Activated CD4-positive, alpha-beta T cell treated with anti-CD3 and anti-CD28 coated beads, Interleukin-2, amount 50 U/mL, for 4 hours (primary cell): ENCODE data around the gene HPS5.

Source experiments
- DNase-seq, 2 experiments: peaks; one replicate each; pipeline ENCODE4 v3.0.0-alpha.2; 2020

HPS5 gene

GRCh38 chr11:18320617-18321016 is 1.3 kb downstream of the HPS5 start:
- no peak for DNase-seq

GRCh38 chr11:18319914-18320313 is 2.0 kb downstream of the HPS5 start:
- DNase-seq, result no peak

DNA sequence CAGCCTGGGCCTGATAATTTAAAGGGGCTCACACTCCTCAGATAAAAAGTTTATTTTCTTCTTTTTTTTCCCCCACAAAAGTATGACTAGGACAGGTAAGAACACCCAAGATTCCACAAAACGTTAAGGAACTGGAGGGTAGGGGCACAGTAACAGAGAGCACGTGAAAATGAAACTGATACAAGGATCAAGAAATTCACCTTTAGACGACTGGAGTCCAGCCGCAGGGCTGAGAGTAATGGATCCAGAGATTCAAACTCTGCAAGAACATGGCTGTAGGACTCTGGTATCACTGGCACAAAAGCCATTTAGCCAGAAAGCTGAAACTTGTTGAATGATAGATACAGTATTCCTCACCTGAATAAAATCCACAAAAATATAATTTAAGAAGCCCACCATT is 4.4 kb downstream of the HPS5 start:
- no peak for DNase-seq

DNA sequence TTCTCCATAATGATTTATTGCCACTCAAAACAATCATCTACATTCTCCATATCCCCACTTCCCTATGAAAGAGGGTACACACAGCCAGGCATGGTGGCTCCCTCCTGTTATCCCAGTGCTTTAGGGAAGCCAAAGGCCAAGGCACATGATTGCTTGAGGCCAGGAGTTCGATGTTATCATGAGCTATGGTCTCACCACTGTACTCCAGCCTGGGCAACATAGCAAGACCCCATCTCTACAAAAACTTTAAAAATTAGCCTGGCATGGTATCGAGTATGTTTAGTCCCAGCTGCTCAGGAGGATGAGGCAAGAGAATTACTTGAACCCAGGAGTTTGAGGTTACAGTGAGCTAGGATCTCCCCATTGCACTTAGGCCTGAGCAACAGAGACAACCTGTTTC is 6.0 kb downstream of the HPS5 start:
- no peak for DNase-seq

GRCh38 chr11:18314784-18315523 is 7.0 kb downstream of the HPS5 start:
- no peak for DNase-seq

DNA sequence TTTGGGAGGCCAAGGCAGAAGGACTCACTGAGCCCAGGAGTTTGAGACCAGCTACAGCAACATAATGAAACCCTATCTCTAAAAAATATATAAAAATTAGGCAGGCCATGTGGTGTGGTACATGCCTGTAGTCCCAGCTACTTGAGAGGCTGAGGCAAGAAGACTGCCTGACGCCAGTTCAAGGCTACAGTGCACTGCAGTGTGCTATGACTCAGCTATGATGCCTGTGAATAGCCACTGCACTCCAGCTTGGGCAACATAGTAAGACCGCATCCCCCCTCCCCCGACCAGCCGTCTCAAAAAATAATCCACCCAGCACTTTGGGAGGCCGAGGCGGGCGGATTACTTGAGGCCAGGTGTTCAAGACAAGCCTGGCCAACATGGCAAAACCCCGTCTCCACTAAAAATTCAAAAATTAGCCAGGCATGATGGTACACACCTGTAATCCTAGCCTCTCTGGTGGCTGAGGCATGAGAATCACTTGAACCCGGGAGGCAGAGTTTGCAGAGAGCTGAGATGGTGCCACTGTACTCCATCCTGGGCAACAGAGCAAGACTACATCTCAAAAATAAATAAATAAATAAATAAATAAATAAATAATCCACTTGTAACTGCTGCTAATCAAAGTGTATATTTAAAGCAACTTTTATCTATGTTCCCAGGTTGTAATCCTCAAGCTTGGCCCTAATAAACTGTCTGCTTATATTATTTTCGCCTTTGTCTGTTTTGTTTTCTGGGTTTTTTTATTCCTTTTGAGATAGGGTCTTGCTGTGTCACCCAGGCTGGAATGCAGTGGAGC is 7.8 kb downstream of the HPS5 start:
- no peak for DNase-seq

GRCh38 chr11:18312663-18313420 is 9.1 kb downstream of the HPS5 start:
- DNase-seq, result no peak

- DNase-seq, result no peak
Measured at GRCh38 chr11:18312012-18312411, 9.9 kb downstream of the HPS5 start.

GRCh38 chr11:18310800-18311340 is 11.1 kb downstream of the HPS5 start:
- DNase-seq, result no peak

GRCh38 chr11:18309691-18310090 is 12.2 kb downstream of the HPS5 start:
- DNase-seq, result no peak

DNA sequence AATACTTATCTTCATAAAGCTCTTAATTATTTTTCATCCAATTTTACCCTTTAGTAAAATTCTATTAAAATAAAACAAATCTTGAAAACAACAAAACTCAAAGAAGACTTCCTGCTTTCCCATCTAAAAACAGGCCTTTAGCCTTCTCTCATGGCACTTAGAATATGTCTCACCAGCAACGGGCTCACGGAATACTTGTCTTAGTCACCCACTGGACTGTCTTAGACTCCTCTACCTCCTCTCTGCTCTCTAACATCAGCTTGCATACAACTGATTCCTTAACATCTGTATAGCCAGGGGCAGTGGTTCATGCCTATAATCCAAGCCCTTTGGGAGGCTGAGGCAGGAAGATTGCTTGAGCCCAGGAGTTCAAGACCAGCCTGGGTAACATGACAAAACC is 13.7 kb downstream of the HPS5 start:
- DNase-seq, result no peak

GRCh38 chr11:18307461-18308139 is 14.3 kb downstream of the HPS5 start:
- DNase-seq, result no peak

DNA sequence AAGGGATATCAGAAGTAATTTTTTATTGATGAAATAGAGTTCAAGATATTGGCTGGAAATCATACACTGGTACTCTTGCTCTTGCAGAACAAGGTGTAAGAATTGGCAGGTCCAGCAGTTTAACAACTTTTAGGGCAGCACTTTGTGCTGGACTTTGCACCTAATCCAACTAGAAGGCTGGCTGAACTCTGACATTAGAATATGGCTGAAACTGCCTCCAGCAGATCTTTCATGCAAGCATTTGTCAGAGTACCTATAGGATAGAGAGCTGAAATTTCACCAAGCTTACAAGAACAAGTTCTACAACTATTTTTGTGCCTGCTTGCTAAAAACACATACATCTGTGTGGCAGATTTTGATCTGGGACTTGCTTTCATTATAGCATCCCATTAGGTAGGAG is 17.2 kb downstream of the HPS5 start:
- no peak for DNase-seq

DNA sequence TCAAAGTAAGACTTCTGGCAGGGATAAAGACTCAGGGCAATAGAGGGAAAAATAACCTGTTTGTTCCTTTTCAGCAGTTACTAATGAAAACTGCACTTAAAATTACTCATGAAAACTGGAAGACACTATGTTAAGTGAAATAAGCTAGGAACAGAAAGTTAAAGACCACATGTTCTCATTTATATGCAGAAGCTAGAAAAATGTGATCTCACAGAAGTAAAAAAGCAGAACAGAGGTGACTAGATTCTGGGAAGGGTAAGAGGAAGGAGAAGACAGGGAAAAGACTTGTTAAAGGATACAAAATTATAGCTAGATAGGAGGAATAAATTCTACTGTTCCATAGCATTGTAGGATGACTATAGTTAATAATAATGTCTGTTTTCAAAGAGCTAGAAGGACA is 22.2 kb downstream of the HPS5 start:
- no peak for DNase-seq

GRCh38 chr11:18295316-18295715 is 26.6 kb downstream of the HPS5 start:
- DNase-seq, result no peak

DNA sequence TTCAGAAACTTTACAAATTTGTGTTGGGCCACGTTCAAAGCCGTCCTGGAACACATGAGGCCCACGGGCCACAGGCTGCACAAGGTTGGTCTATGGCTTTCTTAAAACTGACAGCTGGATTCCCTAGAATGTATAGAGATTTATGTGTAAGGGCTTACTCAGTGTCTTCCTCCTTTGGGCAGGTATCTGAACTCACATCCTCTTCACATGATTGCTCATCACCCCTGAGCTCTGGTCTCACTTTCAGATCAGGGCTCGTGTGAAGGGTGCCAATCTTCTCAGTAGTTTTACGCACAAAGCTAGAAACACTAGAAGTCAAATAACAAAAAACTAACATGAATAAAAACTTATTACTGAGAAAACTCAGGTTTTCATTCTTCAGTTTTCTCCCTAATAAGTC is 27.1 kb downstream of the HPS5 start:
- no peak for DNase-seq

GRCh38 chr11:18288911-18289310 is 33.0 kb downstream of the HPS5 start:
- DNase-seq, result no peak

GRCh38 chr11:18285841-18286240 is 36.1 kb downstream of the HPS5 start:
- DNase-seq, result no peak

DNA sequence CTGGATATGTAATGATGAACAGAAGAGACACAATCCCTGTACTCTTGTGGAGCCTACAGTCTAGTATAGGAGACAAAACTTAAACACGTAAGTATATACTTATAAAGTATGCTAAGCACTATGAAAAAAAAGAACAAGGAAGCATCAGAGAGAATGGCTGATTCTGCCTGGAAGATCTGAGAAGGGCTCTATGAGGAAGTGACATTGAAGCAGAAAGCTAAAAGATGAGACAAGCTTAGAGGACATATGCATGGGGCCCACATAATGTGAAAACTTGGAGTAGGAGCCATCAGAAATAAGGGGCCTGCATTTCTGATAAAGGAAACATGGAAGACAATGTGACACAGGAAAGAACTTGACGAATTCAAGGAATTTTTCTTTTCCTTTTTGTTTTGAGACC is 39.3 kb downstream of the HPS5 start:
- no peak for DNase-seq

DNA sequence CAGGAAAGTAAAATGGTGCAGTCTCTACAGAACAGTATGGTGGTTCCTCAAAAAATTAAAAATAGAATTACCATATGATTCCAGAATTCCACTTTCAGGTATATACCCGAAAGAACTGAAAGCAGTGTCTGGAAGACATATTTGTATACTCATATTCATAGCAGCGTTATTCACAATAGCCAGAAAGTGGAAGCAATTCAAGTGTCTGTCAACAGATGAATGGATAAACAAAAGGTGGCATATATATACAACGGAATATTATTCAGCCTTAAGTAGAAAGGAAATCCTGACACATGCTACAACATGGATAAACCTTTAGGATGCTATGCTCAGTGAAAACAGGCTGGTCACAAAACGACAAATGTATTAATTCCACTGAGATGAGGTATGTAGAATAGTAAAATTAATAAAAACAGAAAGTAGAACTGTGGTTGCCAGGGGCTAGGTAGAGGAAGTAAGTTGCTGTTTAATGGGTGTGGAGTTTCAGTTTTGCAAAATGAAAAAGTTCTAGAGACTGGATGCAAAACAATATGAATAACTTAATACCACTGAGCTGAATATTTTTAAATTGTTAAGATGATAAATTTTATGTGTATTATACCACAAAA is 41.4 kb downstream of the HPS5 start:
- DNase-seq, result no peak

GRCh38 chr11:18277565-18278271 is 44.2 kb downstream of the HPS5 start:
- no peak for DNase-seq

DNA sequence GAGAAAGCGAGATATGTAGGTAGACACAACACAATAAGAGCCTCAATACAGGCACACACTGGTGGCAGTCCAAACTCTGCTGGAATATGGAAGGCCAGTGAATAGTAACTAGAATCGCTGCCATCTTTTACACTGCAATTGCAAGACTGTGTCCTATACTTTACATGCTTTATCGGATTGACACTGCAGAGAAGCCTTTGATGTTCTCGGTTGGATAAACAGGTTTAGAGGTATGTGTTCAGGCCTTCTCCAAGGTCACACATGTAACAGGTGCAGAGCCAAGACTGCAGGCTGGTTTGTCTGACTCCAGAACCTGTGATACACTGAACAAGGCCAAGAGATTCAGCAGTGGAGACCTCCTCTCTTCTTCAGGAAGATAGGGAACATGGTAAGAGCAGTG is 50.7 kb downstream of the HPS5 start:
- DNase-seq, result no peak
